Activated CD8-positive, alpha-beta memory T cell treated with anti-CD3 and anti-CD28 coated beads for 4 hours (primary cell): Measurements from ENCODE around the gene SLX4.

Experiments used
- DNase-seq, 2 donors: peaks; one replicate each; pipeline ENCODE4 v3.0.0-alpha.2; 2020; ENCODE audit warnings: low read depth in 2 of 2

Gene SLX4

GRCh38 chr16:3553138-3553923 is 58.1 kb downstream of the SLX4 start:
- no peak for DNase-seq

- no peak for DNase-seq
Measured at GRCh38 chr16:3550851-3551847, 60.3 kb downstream of the SLX4 start.

- no peak for DNase-seq
Measured at GRCh38 chr16:3549906-3550305, 61.5 kb downstream of the SLX4 start.

GRCh38 chr16:3548859-3549258 is 62.5 kb downstream of the SLX4 start:
- DNase-seq, result no peak

GRCh38 chr16:3548445-3548844 is 63.0 kb downstream of the SLX4 start:
- no peak for DNase-seq

DNA sequence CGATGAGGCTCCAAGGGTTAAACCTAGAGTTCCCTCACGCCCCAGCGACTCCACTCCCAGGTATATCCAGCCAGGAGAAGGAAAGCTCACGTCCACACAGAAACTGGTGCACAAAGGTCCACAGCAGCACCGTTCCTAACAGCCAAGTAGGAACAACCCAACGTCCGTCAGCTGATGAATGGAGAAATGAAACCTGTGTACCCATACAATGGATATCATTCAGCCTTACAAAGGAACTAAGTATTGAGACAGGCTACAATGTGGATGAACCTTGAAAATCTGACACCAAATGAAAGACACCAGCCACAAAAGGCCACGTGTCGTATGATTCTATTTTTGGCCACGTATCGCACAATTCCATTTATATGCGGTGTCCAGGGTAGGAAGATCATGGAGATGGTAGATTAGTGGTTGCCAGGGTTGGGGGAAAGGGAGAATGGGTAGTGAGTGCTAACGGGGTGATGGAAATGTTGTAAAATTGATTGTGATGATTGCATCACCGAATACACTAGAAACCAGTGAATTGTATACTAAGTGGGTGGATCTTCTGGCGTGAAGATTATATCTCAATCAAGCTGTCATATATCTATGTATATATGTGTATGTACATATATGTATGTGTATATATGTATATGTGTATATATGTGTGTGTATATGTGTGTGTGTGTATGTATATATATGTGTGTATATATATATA is 64.3 kb downstream of the SLX4 start:
- DNase-seq, result no peak

DNA sequence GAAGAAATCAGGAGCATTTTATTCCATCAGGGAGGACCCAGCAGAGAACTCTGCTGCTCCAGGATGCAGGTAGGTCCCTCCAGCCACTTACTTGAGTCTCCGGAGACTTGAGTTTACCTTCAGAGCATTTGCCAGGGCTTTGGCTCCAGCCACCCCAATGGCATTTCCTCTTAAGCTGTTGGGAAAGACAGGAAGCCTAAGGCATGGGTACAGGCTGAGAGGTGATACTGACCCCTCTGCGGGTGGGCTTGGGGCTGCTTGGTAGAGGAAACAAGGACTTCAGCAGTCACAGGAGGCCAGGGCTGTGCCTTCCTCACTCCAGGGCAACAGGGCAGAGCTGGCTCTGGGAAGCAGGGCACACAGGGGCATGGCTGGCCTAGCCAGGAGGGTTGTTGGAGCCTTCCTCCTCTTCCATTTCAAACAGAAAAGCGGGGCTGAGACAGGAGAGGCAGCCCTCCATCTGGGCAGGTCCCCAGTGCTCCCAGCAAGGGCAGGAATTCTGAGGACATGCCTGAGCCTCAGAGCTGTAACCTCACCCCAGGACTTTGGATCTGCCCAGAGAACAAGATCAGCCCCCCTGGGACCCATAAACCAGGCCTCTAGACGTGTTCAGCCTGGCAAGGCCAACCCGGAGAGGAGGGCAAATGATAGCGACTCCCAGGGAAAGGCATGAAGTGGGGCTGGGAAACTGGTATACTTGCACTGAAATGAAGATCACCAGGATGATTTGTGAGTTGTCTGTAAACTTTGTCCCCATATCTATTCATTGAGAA is 68.6 kb downstream of the SLX4 start:
- no peak for DNase-seq

- DNase-seq, result no peak
Measured at GRCh38 chr16:3541527-3542155, 69.8 kb downstream of the SLX4 start.

- DNase-seq, result no peak
Measured at GRCh38 chr16:3538222-3538621, 73.2 kb downstream of the SLX4 start.

DNA sequence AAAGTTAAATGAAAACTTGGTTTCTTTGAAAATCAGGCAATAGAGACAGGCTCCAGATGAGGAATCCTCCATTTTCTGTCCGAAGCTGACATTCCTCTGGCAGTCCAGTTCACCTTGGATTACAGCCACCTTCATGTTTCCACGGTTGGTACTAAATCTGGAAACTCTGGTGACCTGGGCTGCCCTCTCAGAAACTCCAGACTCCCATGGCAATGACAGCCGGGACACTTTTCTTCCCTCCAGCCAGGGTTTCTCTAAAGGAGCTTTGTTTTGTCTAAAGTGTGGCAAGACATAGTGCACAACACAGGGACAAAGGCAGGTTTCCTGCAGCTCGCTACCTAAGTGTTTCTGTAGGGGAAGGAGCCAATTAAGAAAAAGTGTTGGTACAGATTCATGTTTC is 74.6 kb downstream of the SLX4 start:
- no peak for DNase-seq

GRCh38 chr16:3536271-3536731 is 75.1 kb downstream of the SLX4 start:
- DNase-seq, result no peak

DNA sequence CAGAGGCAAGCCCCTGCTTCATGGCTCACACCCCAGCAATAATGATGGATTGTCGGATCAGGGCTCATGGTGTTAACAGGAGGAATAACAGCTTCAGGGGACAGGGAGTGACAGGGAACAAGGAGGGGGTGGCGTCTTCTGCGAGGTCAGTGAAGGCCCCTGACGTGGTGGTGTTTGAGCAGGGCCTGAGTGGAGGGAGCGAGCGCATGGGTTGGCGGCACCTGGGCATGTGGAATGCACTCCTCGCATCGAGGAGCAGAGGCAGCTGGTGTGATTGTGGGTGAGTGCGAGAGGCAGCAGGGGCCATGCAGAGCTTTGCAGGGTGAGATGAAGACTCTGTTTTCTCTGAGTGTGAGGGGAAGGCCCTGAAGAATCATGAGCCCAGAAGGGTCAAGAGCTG is 77.3 kb downstream of the SLX4 start:
- DNase-seq, result no peak

- DNase-seq, result no peak
Measured at GRCh38 chr16:3532741-3533140, 78.7 kb downstream of the SLX4 start.
